IMR-90 (cell line): ENCODE data around the gene TCF4. TPM values are rescaled to one million over a fixed set of nuclear protein-coding genes. Genes with fewer than 3 reads are reported as not detected.

Experiments
- ATAC-seq: fragments of 200-7000 bp; cut with Tn5 transposase; 2 replicates; pipeline ENCODE4 v1.9.1; 2020; ENCODE audit warnings: low read depth, mild to moderate bottlenecking, moderate library complexity
- BruUV-seq: library from RNA; stranded (reverse); fragments of 400-500 nt; replicated peaks from 2 replicates; lab custom pipeline; 2021; lab: Mats Ljungman, UMichigan
- CTCF ChIA-PET: fragments of 300-600 bp; formaldehyde crosslinking; extraction: SDS; loops from one replicate; lab custom pipeline; 2021; ENCODE audit warnings: antibody characterized with exemption; lab: Yijun Ruan, JAX
- POLR2A ChIA-PET: fragments of 300-600 bp; sonication (Branson Sonifier 250); formaldehyde crosslinking; loops from one replicate; lab custom pipeline; 2022; ENCODE audit warnings: antibody characterized with exemption; ENCODE audit not compliant: unreplicated experiment; lab: Charles Lee
- DNase-seq: peaks from one replicate; pipeline ENCODE4 v3.0.0; 2013
- H2AFZ ChIP-seq: replicated peaks from 2 replicates; pipeline ENCODE3; 2013; ENCODE audit warnings: low read length, mild to moderate bottlenecking; ENCODE audit not compliant: poor library complexity
- H2AK5ac ChIP-seq: 2 replicates; pipeline ENCODE4 v1.6.1; 2013; ENCODE audit warnings: low read depth, low read length, inconsistent platforms
- H2AK9ac ChIP-seq: replicated peaks from 2 replicates; pipeline ENCODE3; 2013; ENCODE audit warnings: mild to moderate bottlenecking, low read depth, low read length, moderate library complexity; ENCODE audit not compliant: poor library complexity
- H2BK120ac ChIP-seq: 2 replicates; pipeline ENCODE4 v1.6.1; 2013; ENCODE audit warnings: low read depth, low read length, inconsistent platforms
- H2BK15ac ChIP-seq: 3 replicates; pipeline ENCODE4 v1.6.1; 2013; ENCODE audit warnings: low read depth, low read length, inconsistent platforms
- H2BK20ac ChIP-seq: 2 replicates; pipeline ENCODE4 v1.6.1; 2013; ENCODE audit warnings: low read depth, mild to moderate bottlenecking, inconsistent platforms, low read length, moderate library complexity
- H2BK5ac ChIP-seq: 2 replicates; pipeline ENCODE4 v1.6.1; 2013; ENCODE audit warnings: mild to moderate bottlenecking, low read depth, low read length, inconsistent platforms; ENCODE audit not compliant: poor library complexity, severe bottlenecking
- H3K14ac ChIP-seq: replicated peaks from 2 replicates; pipeline ENCODE4 v1.6.1; 2013; ENCODE audit warnings: low read depth, low read length, inconsistent platforms
- H3K18ac ChIP-seq: 2 replicates; pipeline ENCODE4 v1.6.1; 2013; ENCODE audit warnings: low read depth, low read length, control low read depth
- H3K23ac ChIP-seq: 2 replicates; pipeline ENCODE4 v1.6.1; 2013; ENCODE audit warnings: low read depth, low read length, inconsistent platforms
- H3K27ac ChIP-seq: 2 replicates; pipeline ENCODE4 v1.5.1; 2013; ENCODE audit warnings: mild to moderate bottlenecking, control low read depth, low read length; ENCODE audit not compliant: insufficient read depth
- H3K27me3 ChIP-seq: 2 replicates; pipeline ENCODE4 v1.6.1; 2013; ENCODE audit warnings: low read length; ENCODE audit not compliant: control insufficient read depth, insufficient read depth
- H3K36me3 ChIP-seq: 2 replicates; pipeline ENCODE4 v1.6.1; 2013; ENCODE audit warnings: low read length, mixed read lengths; ENCODE audit not compliant: control insufficient read depth, insufficient read depth
- H3K4ac ChIP-seq: 2 replicates; pipeline ENCODE4 v1.6.1; 2013; ENCODE audit warnings: low read depth, low read length, inconsistent platforms
- H3K4me1 ChIP-seq: 2 replicates; pipeline ENCODE4 v1.6.1; 2013; ENCODE audit warnings: low read length, mixed read lengths; ENCODE audit not compliant: control insufficient read depth, insufficient read depth
- H3K4me2 ChIP-seq: 2 replicates; pipeline ENCODE4 v1.6.1; 2013; ENCODE audit warnings: low read depth, mild to moderate bottlenecking, control low read depth, low read length, moderate library complexity
- H3K4me3 ChIP-seq: 2 replicates; pipeline ENCODE4 v1.5.1; 2013; ENCODE audit warnings: low read depth, mild to moderate bottlenecking, control low read depth, low read length, moderate library complexity; ENCODE audit not compliant: insufficient read depth
- H3K56ac ChIP-seq: 2 replicates; pipeline ENCODE4 v1.6.1; 2013; ENCODE audit warnings: low read length, inconsistent platforms; ENCODE audit not compliant: insufficient read depth; ENCODE audit errors: extremely low read depth
- H3K79me1 ChIP-seq, 2 experiments: 2 replicates each; pipeline ENCODE4 v1.6.1; 2013; ENCODE audit warnings: low read length in 2 of 2, inconsistent platforms in 1 of 2, low read depth in 1 of 2
- H3K9ac ChIP-seq: 2 replicates; pipeline ENCODE4 v1.6.1; 2013; ENCODE audit warnings: low read depth, low read length, control low read depth
- H3K9me1 ChIP-seq: 2 replicates; pipeline ENCODE4 v1.6.1; 2013; ENCODE audit warnings: low read length, inconsistent platforms; ENCODE audit not compliant: insufficient read depth
- H3K9me3 ChIP-seq: 2 replicates; pipeline ENCODE4 v1.6.1; 2013; ENCODE audit warnings: low read length; ENCODE audit not compliant: control insufficient read depth, insufficient read depth
- H4K20me1 ChIP-seq: 2 replicates; pipeline ENCODE4 v1.6.1; 2013; ENCODE audit warnings: low read length, inconsistent platforms; ENCODE audit not compliant: insufficient read depth
- H4K5ac ChIP-seq: 2 replicates; pipeline ENCODE4 v1.6.1; 2013; ENCODE audit warnings: mild to moderate bottlenecking, low read depth, low read length, control low read depth
- H4K8ac ChIP-seq, 2 experiments: 2 replicates each; pipeline ENCODE4 v1.6.1; 2013; ENCODE audit warnings: low read depth in 2 of 2, low read length in 2 of 2, control low read depth in 1 of 2, inconsistent platforms in 1 of 2
- H4K91ac ChIP-seq: 2 replicates; pipeline ENCODE4 v1.6.1; 2013; ENCODE audit warnings: low read depth, low read length, inconsistent platforms; ENCODE audit not compliant: insufficient read depth
- BHLHE40 ChIP-seq: fragments of 150-350 bp; IDR thresholded peaks from 2 replicates; pipeline ENCODE4 v1.6.1; 2016; ENCODE audit warnings: mild to moderate bottlenecking, low read depth, low read length
- CEBPB ChIP-seq: IDR thresholded peaks from 2 replicates; pipeline ENCODE4 v1.6.1; 2012; ENCODE audit warnings: low read depth, low read length, improper control_type of control experiment
- CHD1 ChIP-seq: IDR thresholded peaks from 2 replicates; pipeline ENCODE4 v1.6.1; 2012; ENCODE audit warnings: low read depth, low read length, improper control_type of control experiment
- FOS ChIP-seq: fragments of 150-350 bp; IDR thresholded peaks from 2 replicates; pipeline ENCODE4 v1.6.1; 2016; ENCODE audit warnings: low read depth, low read length
- MAFK ChIP-seq: IDR thresholded peaks from 2 replicates; pipeline ENCODE4 v1.6.1; 2012; ENCODE audit warnings: low read depth, low read length, improper control_type of control experiment
- MAZ ChIP-seq: IDR thresholded peaks from 2 replicates; pipeline ENCODE4 v1.6.1; 2012; ENCODE audit warnings: low read depth, mild to moderate bottlenecking, low read length, improper control_type of control experiment, moderate library complexity, borderline replicate concordance
- MXI1 ChIP-seq: IDR thresholded peaks from 2 replicates; pipeline ENCODE4 v1.6.1; 2012; ENCODE audit warnings: low read depth, mild to moderate bottlenecking, low read length, moderate library complexity, borderline replicate concordance
- NFE2L2 ChIP-seq: fragments of 150-350 bp; IDR thresholded peaks from 2 replicates; pipeline ENCODE4 v1.6.1; 2016; ENCODE audit warnings: low read depth, mild to moderate bottlenecking, low read length
- POLR2A ChIP-seq: IDR thresholded peaks from 2 replicates; pipeline ENCODE4 v1.6.1; 2012; ENCODE audit warnings: mild to moderate bottlenecking, low read depth, low read length
- RAD21 ChIP-seq: IDR thresholded peaks from 2 replicates; pipeline ENCODE4 v1.6.1; 2012; ENCODE audit warnings: low read length, improper control_type of control experiment
- RCOR1 ChIP-seq: IDR thresholded peaks from 2 replicates; pipeline ENCODE4 v1.6.1; 2012; ENCODE audit warnings: mild to moderate bottlenecking, low read length, improper control_type of control experiment; ENCODE audit not compliant: insufficient replicate concordance
- RFX5 ChIP-seq: IDR thresholded peaks from 2 replicates; pipeline ENCODE4 v1.8.0; 2012; ENCODE audit warnings: low read depth, mild to moderate bottlenecking, low read length, moderate library complexity
- WGBS, 2 experiments: methylation state at CpG; one replicate each; pipeline versions ENCODE4 v1.1.5 to v1.1.7; 2013; ENCODE audit warnings: missing lambda C conversion rate in 2 of 2; ENCODE audit not compliant: insufficient read length in 1 of 2; ENCODE audit errors: extremely low coverage in 2 of 2; 5-methylcytosine and 5-hydroxymethylcytosine counted together
- dilution Hi-C: fragments of 300-500 bp; cut with HindIII; formaldehyde crosslinking; loops from one replicate; pipeline ENCODE4 v1.14.3; 2018; ENCODE audit warnings: low sequenced_read_pairs; ENCODE audit not compliant: unreplicated experiment
- in situ Hi-C: fragments of 300-500 bp; cut with MboI; formaldehyde crosslinking; loops from 3 replicates; pipeline ENCODE4 v1.14.3; 2019; ENCODE audit warnings: low sequenced_read_pairs, inconsistent platforms, mixed read lengths
- intact Hi-C: fragments of 100-400 bp; cut with micrococcal nuclease; formaldehyde crosslinking; loops from 2 replicates; pipeline ENCODE4 v1.10.0; 2022
- polyA plus RNA-seq, 3 experiments: library from polyadenylated mRNA; depleted of rRNA; stranded (reverse); fragments of >200 nt; gene quantifications; 2 replicates each; pipeline ENCODE4 v1.2.3, GENCODE V29; 2012; ENCODE audit warnings: low replicate concordance in 1 of 3
- total RNA-seq: library from RNA; depleted of rRNA; stranded (reverse); fragments of >200 nt; gene quantifications from 2 replicates; pipeline ENCODE4 v1.2.3, GENCODE V29; 2012
- TF ChIP-seq, protein P1 (sequence below): fragments of 150-350 bp; IDR thresholded peaks from 2 replicates; pipeline ENCODE4 v1.6.1; 2017; ENCODE audit warnings: mild to moderate bottlenecking, antibody characterized with exemption, low read length, low read depth
- TF ChIP-seq, protein P2 (sequence below): conservative IDR thresholded peaks from 2 replicates; pipeline ENCODE4 v1.5.1; 2012; ENCODE audit warnings: mild to moderate bottlenecking, low read depth, low read length, improper control_type of control experiment
- TF ChIP-seq, protein P3 (sequence below): fragments of 150-350 bp; IDR thresholded peaks from 2 replicates; pipeline ENCODE4 v1.6.1; 2016; ENCODE audit warnings: low read depth, mild to moderate bottlenecking, low read length, moderate library complexity, borderline replicate concordance

Gene TCF4
- total and polyA plus RNA-seq, 2 of the 4 experiments (the other 2 are of a cell fraction) = 30.0 to 87.1 TPM

DNA sequence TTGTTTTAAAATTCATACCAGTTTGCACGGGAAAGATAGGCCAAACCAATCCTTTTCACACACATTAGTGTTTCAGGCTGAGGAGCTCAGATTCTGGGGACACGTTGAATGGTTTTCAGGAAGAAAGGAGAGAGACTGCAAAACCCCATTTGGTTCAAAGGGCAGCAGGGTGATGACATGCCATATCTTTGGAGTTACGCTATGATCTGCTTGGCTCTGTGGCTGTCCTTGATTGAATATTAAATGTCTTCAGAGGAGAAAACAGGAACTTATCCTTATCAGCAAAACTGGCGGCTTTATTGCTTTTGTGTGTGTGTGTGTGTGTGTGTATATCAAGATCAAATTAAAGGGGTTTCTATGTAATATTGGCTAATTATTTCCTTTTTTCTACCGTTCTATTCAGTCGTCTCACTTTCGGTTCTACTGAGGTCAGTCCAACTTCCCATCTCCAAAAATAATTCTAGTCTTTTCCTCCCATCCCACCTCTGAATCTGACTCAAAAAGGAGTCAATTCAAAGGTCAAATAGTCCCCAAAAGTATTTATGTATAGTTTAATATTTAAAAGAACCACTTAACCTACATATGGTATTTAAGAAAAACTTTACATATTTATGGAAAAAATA lies 335.8 kb downstream of the TCF4 start:
- Histone ChIP-seq H3K27me3 (no peaks in the 10 kb centered on the region), H3K9ac (no peak overlapping the region), H3K56ac (no peak overlapping the region), H2AK9ac (no peak overlapping the region), H4K8ac (peak overlapping the region in 1 of 2 experiments; percentile 46; a peak in 2 of 4 replicates), H4K5ac (no peak overlapping the region), H2BK5ac (no peak overlapping the region), H3K4me3 (no peak overlapping the region), H2BK120ac (0 out of 2 replicates have a peak overlapping the region, but pooled peaks have one; percentile 12), H3K4ac (peak overlapping the region; percentile 48), H3K23ac (0 out of 2 replicates have a peak overlapping the region, but pooled peaks have one; percentile 60), H3K79me1 (peaks cover 7 to 33% of the 10 kb centered on the region in 2 experiments; a peak in 2 of 4 replicates), H2AK5ac (no peak overlapping the region), H3K27ac (no peak overlapping the region), H3K9me1 (peaks cover 7% of the 10 kb centered on the region), H3K9me3 (peaks cover 2% of the 10 kb centered on the region; the same call in 1 of the 2 replicates), H2BK15ac (no peak overlapping the region), H4K91ac (no peak overlapping the region), H3K36me3 (peaks cover 13% of the 10 kb centered on the region), H2BK20ac (no peak overlapping the region), H2AFZ (no peak overlapping the region), H3K4me2 (peak overlapping the region; percentile 15; the same call in 1 of the 2 replicates), H4K20me1 (no peaks in the 10 kb centered on the region), H3K4me1 (peaks cover 10% of the 10 kb centered on the region), H3K18ac (0 out of 2 replicates have a peak overlapping the region, but pooled peaks have one; percentile 7), H3K14ac (peak overlapping the region; percentile 51)
- dilution Hi-C loops (no loop called here), in situ Hi-C loops (no loop called here), intact Hi-C loops (no loop called here)
- no CpG with 5 or more reads among the region's 7 CpGs for WGBS, 2 experiments
- POLR2A ChIA-PET = no interaction called here
- DNase-seq = no peak
- CTCF ChIA-PET = no interaction called here
- no TSS peak for BruUV-seq
- no peak for ATAC-seq
- TF ChIP-seq BHLHE40 (no peak), MAFK (no peak), FOS (no peak), CEBPB (no peak), POLR2A (no peak), MAZ (no peak), RFX5 (no peak), RAD21 (no peak), MXI1 (no peak), RCOR1 (no peak), NFE2L2 (no peak), CHD1 (no peak)
- TF ChIP-seq, protein P1, sequence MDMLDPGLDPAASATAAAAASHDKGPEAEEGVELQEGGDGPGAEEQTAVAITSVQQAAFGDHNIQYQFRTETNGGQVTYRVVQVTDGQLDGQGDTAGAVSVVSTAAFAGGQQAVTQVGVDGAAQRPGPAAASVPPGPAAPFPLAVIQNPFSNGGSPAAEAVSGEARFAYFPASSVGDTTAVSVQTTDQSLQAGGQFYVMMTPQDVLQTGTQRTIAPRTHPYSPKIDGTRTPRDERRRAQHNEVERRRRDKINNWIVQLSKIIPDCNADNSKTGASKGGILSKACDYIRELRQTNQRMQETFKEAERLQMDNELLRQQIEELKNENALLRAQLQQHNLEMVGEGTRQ = no peak
- TF ChIP-seq, protein P2, sequence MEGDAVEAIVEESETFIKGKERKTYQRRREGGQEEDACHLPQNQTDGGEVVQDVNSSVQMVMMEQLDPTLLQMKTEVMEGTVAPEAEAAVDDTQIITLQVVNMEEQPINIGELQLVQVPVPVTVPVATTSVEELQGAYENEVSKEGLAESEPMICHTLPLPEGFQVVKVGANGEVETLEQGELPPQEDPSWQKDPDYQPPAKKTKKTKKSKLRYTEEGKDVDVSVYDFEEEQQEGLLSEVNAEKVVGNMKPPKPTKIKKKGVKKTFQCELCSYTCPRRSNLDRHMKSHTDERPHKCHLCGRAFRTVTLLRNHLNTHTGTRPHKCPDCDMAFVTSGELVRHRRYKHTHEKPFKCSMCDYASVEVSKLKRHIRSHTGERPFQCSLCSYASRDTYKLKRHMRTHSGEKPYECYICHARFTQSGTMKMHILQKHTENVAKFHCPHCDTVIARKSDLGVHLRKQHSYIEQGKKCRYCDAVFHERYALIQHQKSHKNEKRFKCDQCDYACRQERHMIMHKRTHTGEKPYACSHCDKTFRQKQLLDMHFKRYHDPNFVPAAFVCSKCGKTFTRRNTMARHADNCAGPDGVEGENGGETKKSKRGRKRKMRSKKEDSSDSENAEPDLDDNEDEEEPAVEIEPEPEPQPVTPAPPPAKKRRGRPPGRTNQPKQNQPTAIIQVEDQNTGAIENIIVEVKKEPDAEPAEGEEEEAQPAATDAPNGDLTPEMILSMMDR = no peak
- TF ChIP-seq, protein P3, sequence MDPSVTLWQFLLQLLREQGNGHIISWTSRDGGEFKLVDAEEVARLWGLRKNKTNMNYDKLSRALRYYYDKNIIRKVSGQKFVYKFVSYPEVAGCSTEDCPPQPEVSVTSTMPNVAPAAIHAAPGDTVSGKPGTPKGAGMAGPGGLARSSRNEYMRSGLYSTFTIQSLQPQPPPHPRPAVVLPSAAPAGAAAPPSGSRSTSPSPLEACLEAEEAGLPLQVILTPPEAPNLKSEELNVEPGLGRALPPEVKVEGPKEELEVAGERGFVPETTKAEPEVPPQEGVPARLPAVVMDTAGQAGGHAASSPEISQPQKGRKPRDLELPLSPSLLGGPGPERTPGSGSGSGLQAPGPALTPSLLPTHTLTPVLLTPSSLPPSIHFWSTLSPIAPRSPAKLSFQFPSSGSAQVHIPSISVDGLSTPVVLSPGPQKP = no peak
